ENCODE results near the gene ABCF2.

GRCh38 chr7:151228024-151228866 is 1.2 kb upstream of the ABCF2 start:
- TF ChIP-seq CTCF (IDR thresholded peaks at IDR 0.05; ENCODE audit: low read length) = no peak
- TF ChIP-seq EZH2 (optimal IDR thresholded peaks at IDR 0.05; ENCODE audit: low read depth, low read length) = no peak
